ENCODE data around the gene SPATA3. TPM values are rescaled to one million over a fixed set of nuclear protein-coding genes. Genes with fewer than 3 reads are reported as not detected.

The SPATA3 gene
- total and polyA plus RNA-seq, 4 donors = not detected

DNA sequence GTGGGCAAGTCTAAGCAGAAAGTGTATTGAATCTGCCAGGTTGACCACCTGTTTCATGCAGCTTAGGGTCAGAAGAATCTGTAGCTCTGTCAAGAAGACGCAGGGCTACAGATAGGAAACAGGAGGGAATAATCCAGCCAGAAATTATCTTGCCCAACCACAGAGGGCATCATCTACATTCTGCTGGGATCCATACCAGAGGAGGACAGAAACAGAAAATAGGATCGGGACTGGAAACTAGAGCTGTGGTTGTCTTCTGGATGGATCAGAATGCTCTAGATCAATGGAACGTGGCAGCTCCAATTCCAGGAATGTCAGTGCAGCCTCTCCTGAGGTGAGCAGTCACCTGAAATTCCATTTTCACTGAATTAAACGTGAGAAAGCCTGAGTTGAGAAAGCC, 3.6 kb downstream of the SPATA3 start (continued):
- TF ChIP-seq, protein P1, sequence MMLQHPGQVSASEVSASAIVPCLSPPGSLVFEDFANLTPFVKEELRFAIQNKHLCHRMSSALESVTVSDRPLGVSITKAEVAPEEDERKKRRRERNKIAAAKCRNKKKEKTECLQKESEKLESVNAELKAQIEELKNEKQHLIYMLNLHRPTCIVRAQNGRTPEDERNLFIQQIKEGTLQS (IDR thresholded peaks at IDR 0.05) = no peak
- TF ChIP-seq FOXA2 (IDR thresholded peaks at IDR 0.05) = no peak

DNA sequence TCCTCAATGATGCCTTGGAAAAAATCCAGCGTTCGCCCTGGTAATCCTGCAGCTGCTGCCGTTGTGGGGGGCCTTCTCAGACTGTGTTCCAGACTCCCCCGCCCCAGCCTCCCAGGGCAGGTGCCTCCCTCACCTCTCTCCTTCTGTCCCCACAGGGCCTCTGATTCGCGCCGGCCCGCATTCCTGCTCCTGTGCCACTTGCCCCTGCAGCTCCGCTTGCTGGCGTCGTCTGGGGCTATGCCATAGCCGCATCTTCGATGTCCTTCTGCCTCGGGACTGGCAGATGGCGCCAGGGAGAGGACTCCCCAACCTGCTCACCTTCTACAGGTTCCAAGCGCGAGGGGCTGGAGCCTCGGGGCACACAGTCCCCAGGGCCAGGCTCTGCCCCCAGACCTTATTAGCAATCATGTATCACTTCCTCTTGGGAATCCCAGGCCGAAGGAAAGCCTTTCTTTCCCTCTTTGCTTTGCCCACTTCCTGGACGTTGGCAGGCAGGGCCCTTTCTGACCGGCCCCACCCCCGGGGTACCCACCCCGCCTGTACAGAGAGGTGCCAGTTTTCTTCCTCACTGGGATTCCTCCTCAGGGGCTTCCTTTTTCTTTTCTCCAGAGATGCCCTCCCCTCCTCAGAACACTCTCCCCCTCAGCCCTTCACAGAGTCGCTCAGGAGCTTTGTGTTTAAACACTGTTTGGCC, 4.4 kb downstream of the SPATA3 start:
- no peaks in the 10 kb centered on the region for H3K27me3 ChIP-seq (ENCODE audit: control insufficient read depth in 4 of 4, insufficient read depth in 4 of 4, low read length in 3 of 4)
- H3K4me1 ChIP-seq (ENCODE audit: control insufficient read depth in 4 of 4, insufficient read depth in 4 of 4, low read length in 3 of 4) = peaks cover 0 to 10% (median 0%) of the 10 kb centered on the region in 4 donors
- no peaks in the 10 kb centered on the region for H3K9me3 ChIP-seq (ENCODE audit: control insufficient read depth in 4 of 4, low read length in 3 of 4)
- no peak for DNase-seq (ENCODE audit: low spot score)
- H3K4me3 ChIP-seq (ENCODE audit: low read depth in 1 of 3, low read length in 3 of 3) = no peak overlapping the region
- H3K27ac ChIP-seq (ENCODE audit: low read depth in 1 of 2, low read length in 2 of 2) = no peak overlapping the region
- H3K9ac ChIP-seq (ENCODE audit: low read depth in 1 of 2, low read length in 2 of 2) = no peak overlapping the region
- WGBS = 60% methylated on average over 24 of the region's 24 CpGs
- H3K36me3 ChIP-seq (ENCODE audit: control insufficient read depth in 4 of 4, insufficient read depth in 3 of 4, low read depth in 1 of 4, low read length in 3 of 4) = no peaks in the 10 kb centered on the region
- TF ChIP-seq, protein P2, sequence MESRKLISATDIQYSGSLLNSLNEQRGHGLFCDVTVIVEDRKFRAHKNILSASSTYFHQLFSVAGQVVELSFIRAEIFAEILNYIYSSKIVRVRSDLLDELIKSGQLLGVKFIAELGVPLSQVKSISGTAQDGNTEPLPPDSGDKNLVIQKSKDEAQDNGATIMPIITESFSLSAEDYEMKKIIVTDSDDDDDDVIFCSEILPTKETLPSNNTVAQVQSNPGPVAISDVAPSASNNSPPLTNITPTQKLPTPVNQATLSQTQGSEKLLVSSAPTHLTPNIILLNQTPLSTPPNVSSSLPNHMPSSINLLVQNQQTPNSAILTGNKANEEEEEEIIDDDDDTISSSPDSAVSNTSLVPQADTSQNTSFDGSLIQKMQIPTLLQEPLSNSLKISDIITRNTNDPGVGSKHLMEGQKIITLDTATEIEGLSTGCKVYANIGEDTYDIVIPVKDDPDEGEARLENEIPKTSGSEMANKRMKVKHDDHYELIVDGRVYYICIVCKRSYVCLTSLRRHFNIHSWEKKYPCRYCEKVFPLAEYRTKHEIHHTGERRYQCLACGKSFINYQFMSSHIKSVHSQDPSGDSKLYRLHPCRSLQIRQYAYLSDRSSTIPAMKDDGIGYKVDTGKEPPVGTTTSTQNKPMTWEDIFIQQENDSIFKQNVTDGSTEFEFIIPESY (IDR thresholded peaks at IDR 0.05) = no peak
- TF ChIP-seq TAF1 (conservative IDR thresholded peaks at IDR 0.05) (no peak), JUND (IDR thresholded peaks at IDR 0.05) (no peak), HNF4G (IDR thresholded peaks at IDR 0.05) (no peak), FOXA1 (IDR thresholded peaks at IDR 0.05) (no peak), FOXA2 (IDR thresholded peaks at IDR 0.05) (no peak)
- TF ChIP-seq, protein P3, sequence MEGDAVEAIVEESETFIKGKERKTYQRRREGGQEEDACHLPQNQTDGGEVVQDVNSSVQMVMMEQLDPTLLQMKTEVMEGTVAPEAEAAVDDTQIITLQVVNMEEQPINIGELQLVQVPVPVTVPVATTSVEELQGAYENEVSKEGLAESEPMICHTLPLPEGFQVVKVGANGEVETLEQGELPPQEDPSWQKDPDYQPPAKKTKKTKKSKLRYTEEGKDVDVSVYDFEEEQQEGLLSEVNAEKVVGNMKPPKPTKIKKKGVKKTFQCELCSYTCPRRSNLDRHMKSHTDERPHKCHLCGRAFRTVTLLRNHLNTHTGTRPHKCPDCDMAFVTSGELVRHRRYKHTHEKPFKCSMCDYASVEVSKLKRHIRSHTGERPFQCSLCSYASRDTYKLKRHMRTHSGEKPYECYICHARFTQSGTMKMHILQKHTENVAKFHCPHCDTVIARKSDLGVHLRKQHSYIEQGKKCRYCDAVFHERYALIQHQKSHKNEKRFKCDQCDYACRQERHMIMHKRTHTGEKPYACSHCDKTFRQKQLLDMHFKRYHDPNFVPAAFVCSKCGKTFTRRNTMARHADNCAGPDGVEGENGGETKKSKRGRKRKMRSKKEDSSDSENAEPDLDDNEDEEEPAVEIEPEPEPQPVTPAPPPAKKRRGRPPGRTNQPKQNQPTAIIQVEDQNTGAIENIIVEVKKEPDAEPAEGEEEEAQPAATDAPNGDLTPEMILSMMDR (IDR thresholded peaks at IDR 0.05; ENCODE audit: low read depth, low read length, missing input control) = peak; percentile 11

DNA sequence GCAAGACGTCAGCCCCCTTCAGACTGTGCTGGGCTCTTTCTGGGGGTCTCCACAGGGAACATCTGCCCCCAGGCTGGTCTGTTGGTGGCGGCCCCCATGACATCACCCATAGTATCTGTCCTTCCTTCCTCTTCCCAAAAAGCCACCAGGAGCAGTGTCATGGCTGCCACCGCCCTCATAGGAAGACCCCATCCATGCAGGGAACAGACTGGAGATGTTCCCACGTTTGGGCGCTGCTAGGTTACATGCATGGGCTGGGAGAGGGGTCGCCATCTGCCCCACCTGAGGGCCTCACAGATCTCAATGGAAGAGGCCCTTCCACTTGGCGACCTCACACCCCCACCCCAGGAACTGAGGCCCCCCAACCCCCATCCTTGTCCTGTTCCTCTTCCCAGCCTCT, 5.1 kb downstream of the SPATA3 start:
- H3K4me1 ChIP-seq (ENCODE audit: control insufficient read depth in 4 of 4, insufficient read depth in 4 of 4, low read length in 3 of 4) = peaks cover 0 to 10% (median 0%) of the 10 kb centered on the region in 4 donors
- no peaks in the 10 kb centered on the region for H3K27me3 ChIP-seq (ENCODE audit: control insufficient read depth in 4 of 4, insufficient read depth in 4 of 4, low read length in 3 of 4)
- WGBS = 85% methylated on average over 7 of the region's 7 CpGs
- no peak for DNase-seq (ENCODE audit: low spot score)
- H3K9ac ChIP-seq (ENCODE audit: low read depth in 1 of 2, low read length in 2 of 2) = no peak overlapping the region
- H3K9me3 ChIP-seq (ENCODE audit: control insufficient read depth in 4 of 4, low read length in 3 of 4) = no peaks in the 10 kb centered on the region
- TF ChIP-seq TAF1 (conservative IDR thresholded peaks at IDR 0.05) = no peak
- no peak for TF ChIP-seq FOXA1 (IDR thresholded peaks at IDR 0.05)
- no peak for TF ChIP-seq HNF4A (conservative IDR thresholded peaks at IDR 0.05)
- no peak for TF ChIP-seq SP1 (IDR thresholded peaks at IDR 0.05)
- TF ChIP-seq GABPA (IDR thresholded peaks at IDR 0.05 in 1 of 2, conservative IDR thresholded peaks at IDR 0.05 in 1 of 2) = no peak
- no peak for TF ChIP-seq RXRA (IDR thresholded peaks at IDR 0.05)
- no peak for TF ChIP-seq RAD21 (IDR thresholded peaks at IDR 0.05)
- no peak for TF ChIP-seq NR2F2 (IDR thresholded peaks at IDR 0.05)
- TF ChIP-seq, protein P2 (IDR thresholded peaks at IDR 0.05) = no peak
- no peak for TF ChIP-seq YY1 (IDR thresholded peaks at IDR 0.05)
- TF ChIP-seq, protein P4, sequence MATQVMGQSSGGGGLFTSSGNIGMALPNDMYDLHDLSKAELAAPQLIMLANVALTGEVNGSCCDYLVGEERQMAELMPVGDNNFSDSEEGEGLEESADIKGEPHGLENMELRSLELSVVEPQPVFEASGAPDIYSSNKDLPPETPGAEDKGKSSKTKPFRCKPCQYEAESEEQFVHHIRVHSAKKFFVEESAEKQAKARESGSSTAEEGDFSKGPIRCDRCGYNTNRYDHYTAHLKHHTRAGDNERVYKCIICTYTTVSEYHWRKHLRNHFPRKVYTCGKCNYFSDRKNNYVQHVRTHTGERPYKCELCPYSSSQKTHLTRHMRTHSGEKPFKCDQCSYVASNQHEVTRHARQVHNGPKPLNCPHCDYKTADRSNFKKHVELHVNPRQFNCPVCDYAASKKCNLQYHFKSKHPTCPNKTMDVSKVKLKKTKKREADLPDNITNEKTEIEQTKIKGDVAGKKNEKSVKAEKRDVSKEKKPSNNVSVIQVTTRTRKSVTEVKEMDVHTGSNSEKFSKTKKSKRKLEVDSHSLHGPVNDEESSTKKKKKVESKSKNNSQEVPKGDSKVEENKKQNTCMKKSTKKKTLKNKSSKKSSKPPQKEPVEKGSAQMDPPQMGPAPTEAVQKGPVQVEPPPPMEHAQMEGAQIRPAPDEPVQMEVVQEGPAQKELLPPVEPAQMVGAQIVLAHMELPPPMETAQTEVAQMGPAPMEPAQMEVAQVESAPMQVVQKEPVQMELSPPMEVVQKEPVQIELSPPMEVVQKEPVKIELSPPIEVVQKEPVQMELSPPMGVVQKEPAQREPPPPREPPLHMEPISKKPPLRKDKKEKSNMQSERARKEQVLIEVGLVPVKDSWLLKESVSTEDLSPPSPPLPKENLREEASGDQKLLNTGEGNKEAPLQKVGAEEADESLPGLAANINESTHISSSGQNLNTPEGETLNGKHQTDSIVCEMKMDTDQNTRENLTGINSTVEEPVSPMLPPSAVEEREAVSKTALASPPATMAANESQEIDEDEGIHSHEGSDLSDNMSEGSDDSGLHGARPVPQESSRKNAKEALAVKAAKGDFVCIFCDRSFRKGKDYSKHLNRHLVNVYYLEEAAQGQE (IDR thresholded peaks at IDR 0.05) = no peak
- TF ChIP-seq, protein P3 (IDR thresholded peaks at IDR 0.05; ENCODE audit: low read depth, low read length, missing input control) = no peak
- TF ChIP-seq FOXA2 (IDR thresholded peaks at IDR 0.05) = no peak
- TF ChIP-seq, protein P1 (IDR thresholded peaks at IDR 0.05) = no peak
- no peaks in the 10 kb centered on the region for H3K36me3 ChIP-seq (ENCODE audit: control insufficient read depth in 4 of 4, insufficient read depth in 3 of 4, low read depth in 1 of 4, low read length in 3 of 4)
- H3K4me3 ChIP-seq (ENCODE audit: low read depth in 1 of 3, low read length in 3 of 3) = no peak overlapping the region
- no peak overlapping the region for H3K27ac ChIP-seq (ENCODE audit: low read depth in 1 of 2, low read length in 2 of 2)

Data from liver (tissue), 9 donors.